ENCODE data around the gene RHOBTB1. TPM values are rescaled to one million over a fixed set of nuclear protein-coding genes. Genes with fewer than 3 reads are reported as not detected.

RHOBTB1 gene
- total RNA-seq, 1 donor = 32.9 TPM

GRCh38 chr10:60962946-60963345 is 19.0 kb upstream of the RHOBTB1 start:
- peak overlapping the region; percentile 50 for H3K27ac ChIP-seq (ENCODE audit: low read depth, low read length)
- no peak for DNase-seq (ENCODE audit: insufficient read length, low spot score, missing footprints)

GRCh38 chr10:60960913-60961312 is 16.9 kb upstream of the RHOBTB1 start:
- Histone ChIP-seq H3K36me3 (ENCODE audit: insufficient read depth, low read length) (no peaks in the 10 kb centered on the region), H3K4me1 (ENCODE audit: insufficient read depth, low read length) (peaks cover 43% of the 10 kb centered on the region), H4K20me1 (ENCODE audit: insufficient read depth, low read length) (no peaks in the 10 kb centered on the region), H3K27me3 (ENCODE audit: insufficient read depth, low read length) (no peaks in the 10 kb centered on the region), H3K4me3 (ENCODE audit: insufficient read depth, low read length) (no peak overlapping the region), H3K9me3 (ENCODE audit: low read depth, low read length) (no peaks in the 10 kb centered on the region), H2AFZ (ENCODE audit: low read length) (no peak overlapping the region), H3K79me2 (ENCODE audit: insufficient read depth, low read length) (no peaks in the 10 kb centered on the region), H3K27ac (ENCODE audit: low read depth, low read length) (no peak overlapping the region), H3K4me2 (ENCODE audit: insufficient read depth, low read length) (no peak overlapping the region)
- no peak for TF ChIP-seq CTCF (IDR thresholded peaks at IDR 0.05; ENCODE audit: extremely low read depth, low read depth, low read length)
- DNase-seq (ENCODE audit: insufficient read length, low spot score, missing footprints) = no peak

More at GRCh38 chr10:60962946-60963345, 19.0 kb upstream of the RHOBTB1 start:
- H3K27me3 ChIP-seq (ENCODE audit: insufficient read depth, low read length) = no peaks in the 10 kb centered on the region
- no peaks in the 10 kb centered on the region for H3K36me3 ChIP-seq (ENCODE audit: insufficient read depth, low read length)
- no peaks in the 10 kb centered on the region for H4K20me1 ChIP-seq (ENCODE audit: insufficient read depth, low read length)
- H3K9me3 ChIP-seq (ENCODE audit: low read depth, low read length) = no peaks in the 10 kb centered on the region
- no peaks in the 10 kb centered on the region for H3K79me2 ChIP-seq (ENCODE audit: insufficient read depth, low read length)
- H3K4me3 ChIP-seq (ENCODE audit: insufficient read depth, low read length) = no peak overlapping the region
- TF ChIP-seq CTCF (IDR thresholded peaks at IDR 0.05; ENCODE audit: extremely low read depth, low read depth, low read length) = no peak
- peaks cover 34% of the 10 kb centered on the region for H3K4me1 ChIP-seq (ENCODE audit: insufficient read depth, low read length)
- no peak overlapping the region for H2AFZ ChIP-seq (ENCODE audit: low read length)
- H3K4me2 ChIP-seq (ENCODE audit: insufficient read depth, low read length) = peak overlapping the region; percentile 50

- H3K36me3 ChIP-seq (ENCODE audit: insufficient read depth, low read length) = no peaks in the 10 kb centered on the region
- TF ChIP-seq CTCF (IDR thresholded peaks at IDR 0.05; ENCODE audit: extremely low read depth, low read depth, low read length) = no peak
- H3K4me3 ChIP-seq (ENCODE audit: insufficient read depth, low read length) = no peak overlapping the region
- H3K4me1 ChIP-seq (ENCODE audit: insufficient read depth, low read length) = peaks cover 47% of the 10 kb centered on the region
- no peak overlapping the region for H3K4me2 ChIP-seq (ENCODE audit: insufficient read depth, low read length)
- H2AFZ ChIP-seq (ENCODE audit: low read length) = no peak overlapping the region
- H4K20me1 ChIP-seq (ENCODE audit: insufficient read depth, low read length) = no peaks in the 10 kb centered on the region
- no peak overlapping the region for H3K27ac ChIP-seq (ENCODE audit: low read depth, low read length)
- no peak for DNase-seq (ENCODE audit: insufficient read length, low spot score, missing footprints)
- H3K9me3 ChIP-seq (ENCODE audit: low read depth, low read length) = no peaks in the 10 kb centered on the region
- H3K79me2 ChIP-seq (ENCODE audit: insufficient read depth, low read length) = no peaks in the 10 kb centered on the region
- H3K27me3 ChIP-seq (ENCODE audit: insufficient read depth, low read length) = no peaks in the 10 kb centered on the region
Observed at GRCh38 chr10:60960031-60960430, 16.0 kb upstream of the RHOBTB1 start.

- no peaks in the 10 kb centered on the region for H4K20me1 ChIP-seq (ENCODE audit: insufficient read depth, low read length)
- peak overlapping the region; percentile 33 for H3K4me2 ChIP-seq (ENCODE audit: insufficient read depth, low read length)
- H3K36me3 ChIP-seq (ENCODE audit: insufficient read depth, low read length) = no peaks in the 10 kb centered on the region
- no peaks in the 10 kb centered on the region for H3K9me3 ChIP-seq (ENCODE audit: low read depth, low read length)
- no peaks in the 10 kb centered on the region for H3K79me2 ChIP-seq (ENCODE audit: insufficient read depth, low read length)
- H3K4me3 ChIP-seq (ENCODE audit: insufficient read depth, low read length) = no peak overlapping the region
- H3K27me3 ChIP-seq (ENCODE audit: insufficient read depth, low read length) = no peaks in the 10 kb centered on the region
- H3K4me1 ChIP-seq (ENCODE audit: insufficient read depth, low read length) = peaks cover 38% of the 10 kb centered on the region
- no peak overlapping the region for H3K27ac ChIP-seq (ENCODE audit: low read depth, low read length)
- TF ChIP-seq CTCF (IDR thresholded peaks at IDR 0.05; ENCODE audit: extremely low read depth, low read depth, low read length) = no peak
- DNase-seq (ENCODE audit: insufficient read length, low spot score, missing footprints) = no peak
- H2AFZ ChIP-seq (ENCODE audit: low read length) = peak overlapping the region; percentile 45
Observed at GRCh38 chr10:60958892-60959601, 15.1 kb upstream of the RHOBTB1 start.
